ENCODE data around the gene SBSN.

The SBSN gene

DNA sequence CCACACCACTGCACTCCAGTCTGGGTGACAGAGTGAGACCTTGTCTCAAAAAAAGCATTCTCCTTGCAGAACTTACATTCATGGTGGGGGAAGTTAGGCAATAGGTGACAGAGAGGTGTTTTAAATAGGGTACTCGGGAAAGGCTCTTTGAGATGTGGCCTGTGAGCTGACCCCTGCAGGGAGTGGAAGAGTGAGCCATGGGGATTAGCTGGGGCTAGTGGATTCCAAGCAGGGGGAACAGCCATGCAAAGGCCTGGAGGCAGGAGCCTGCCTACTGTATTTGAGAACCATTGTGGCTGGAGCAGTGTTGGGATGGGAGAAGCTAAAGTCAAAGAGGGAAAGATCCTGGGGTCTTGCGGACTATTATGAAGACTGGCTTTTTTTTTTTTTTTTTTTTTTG lies 10.8 kb downstream of the SBSN start:
- H3K27ac ChIP-seq: no peak overlapping the region
- no peak for TF ChIP-seq CTCF (conservative IDR thresholded peaks at IDR 0.05)

GRCh38 chr19:35516310-35516709 lies 11.8 kb downstream of the SBSN start:
- no peak overlapping the region for H3K27ac ChIP-seq
- TF ChIP-seq CTCF (conservative IDR thresholded peaks at IDR 0.05): no peak

DNA sequence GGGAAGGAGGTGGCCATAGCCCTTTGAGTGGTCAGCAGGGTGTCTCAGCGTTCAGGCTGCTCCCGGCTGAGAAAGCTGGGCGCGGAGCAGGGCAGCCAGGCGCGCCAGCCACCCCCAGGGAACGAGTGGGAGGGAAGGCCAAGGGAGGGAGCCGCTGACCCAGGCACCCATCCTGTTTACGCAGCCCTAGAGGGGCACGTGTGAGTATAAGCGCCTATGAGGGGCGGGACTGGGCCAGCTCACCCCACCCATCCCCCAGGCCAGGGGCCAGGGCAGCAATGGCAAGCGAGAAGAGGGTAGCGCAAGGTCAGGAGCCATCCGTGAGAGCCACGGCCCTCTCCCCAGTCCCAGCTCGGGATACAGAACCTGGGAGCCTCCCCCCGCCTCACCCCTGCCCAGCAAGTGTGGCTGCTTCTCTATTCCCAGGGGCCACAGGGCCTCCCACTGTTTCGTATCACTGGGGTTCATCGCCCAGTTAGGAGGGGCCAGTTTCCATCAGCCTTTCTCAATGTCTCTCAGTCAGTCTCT lies 13.8 kb downstream of the SBSN start:
- H3K27ac ChIP-seq: no peak overlapping the region
- 0 out of 2 replicates have a peak, but pooled peaks have one; percentile 1 for TF ChIP-seq CTCF (conservative IDR thresholded peaks at IDR 0.05)

- TF ChIP-seq CTCF (conservative IDR thresholded peaks at IDR 0.05): 0 out of 2 replicates have a peak, but pooled peaks have one; percentile 12
- H3K27ac ChIP-seq: no peak within 1 kb of the TSS
These were observed 14.4 kb downstream of the SBSN start, which contains the start of gene DMKN for GRCh38 chr19:35513628-35514281. Gene DMKN (minus strand): TSS chr19:35513649. CDS start chr19:35513475, 174 bp downstream.

GRCh38 chr19:35512831-35513627 lies 15.1 kb downstream of the SBSN start:
- TF ChIP-seq CTCF (conservative IDR thresholded peaks at IDR 0.05): no peak
- H3K27ac ChIP-seq: no peak overlapping the region

GRCh38 chr19:35511337-35511736 lies 16.8 kb downstream of the SBSN start:
- TF ChIP-seq CTCF (conservative IDR thresholded peaks at IDR 0.05): no peak
- no peak overlapping the region for H3K27ac ChIP-seq

DNA sequence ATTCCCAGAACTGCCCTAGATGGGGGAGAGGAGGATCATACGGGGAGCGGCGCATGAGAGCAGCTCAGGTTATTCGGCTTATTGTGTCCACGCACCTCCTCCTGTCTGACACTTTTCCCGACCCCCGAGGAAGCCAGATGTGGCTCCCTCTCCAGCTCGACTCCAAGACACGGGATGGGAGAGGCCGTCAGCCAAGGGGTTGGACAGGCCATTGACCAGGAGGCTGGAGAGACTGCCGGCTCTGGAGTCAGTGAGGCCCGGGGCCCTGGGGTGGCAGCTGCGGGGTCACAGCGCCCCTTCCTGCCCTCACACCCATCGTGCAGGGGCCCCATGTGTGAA lies 17.5 kb downstream of the SBSN start:
- no peak overlapping the region for H3K27ac ChIP-seq
- peak; percentile 63; the same call in 1 of the 2 replicates for TF ChIP-seq CTCF (conservative IDR thresholded peaks at IDR 0.05)

Data from VCaP (cell line).